Measurements from ENCODE around the gene IL12RB2. TPM values are rescaled to one million over a fixed set of nuclear protein-coding genes. Genes with fewer than 3 reads are reported as not detected.
"Not testable (repeated sequence)": the region's sequence is repeated elsewhere in the genome, so short reads cannot be mapped to it uniquely, and the experiment has no call there.

The IL12RB2 gene
- total RNA-seq, 2 donors from 2014 or later = 2.1 to 3.4 TPM

GRCh38 chr1:67401443-67401842 lies 93.8 kb downstream of the IL12RB2 start:
- Mint-ChIP-seq H3K27me3 (no peaks in the 10 kb centered on the region), H3K4me3 (no peak overlapping the region), H3K4me1 (peaks cover 7% of the 10 kb centered on the region), H3K36me3 (ENCODE audit: low read depth) (no peaks in the 10 kb centered on the region), H3K27ac (no peak overlapping the region)
- no peaks in the 10 kb centered on the region for H3K9me3 ChIP-seq (ENCODE audit: control insufficient read depth, low read length, poor library complexity, severe bottlenecking)
- DNase-seq (no peak), ATAC-seq (no peak)

GRCh38 chr1:67404212-67404620 lies 96.5 kb downstream of the IL12RB2 start:
- no peaks in the 10 kb centered on the region for H3K9me3 ChIP-seq (ENCODE audit: control insufficient read depth, low read length, poor library complexity, severe bottlenecking)
- Mint-ChIP-seq H3K27ac (no peak overlapping the region), H3K27me3 (no peaks in the 10 kb centered on the region), H3K4me3 (no peak overlapping the region), H3K4me1 (peaks cover 6% of the 10 kb centered on the region), H3K36me3 (ENCODE audit: low read depth) (no peaks in the 10 kb centered on the region)
- ATAC-seq (no peak), DNase-seq (no peak)

- H3K9me3 ChIP-seq (ENCODE audit: control insufficient read depth, low read length, poor library complexity, severe bottlenecking) = no peaks in the 10 kb centered on the region
- DNase-seq = no peak
- no peak overlapping the region for H3K4me3 Mint-ChIP-seq
- no peak for ATAC-seq
- no peaks in the 10 kb centered on the region for H3K27me3 Mint-ChIP-seq
- peaks cover 7% of the 10 kb centered on the region for H3K4me1 Mint-ChIP-seq
- H3K27ac Mint-ChIP-seq = peak overlapping the region; percentile 66
- H3K36me3 Mint-ChIP-seq (ENCODE audit: low read depth) = peaks cover 2% of the 10 kb centered on the region
These were observed 98.0 kb downstream of the IL12RB2 start for GRCh38 chr1:67405473-67406245.

- Mint-ChIP-seq H3K27ac (no peak overlapping the region), H3K4me1 (peaks cover 7% of the 10 kb centered on the region), H3K27me3 (no peaks in the 10 kb centered on the region), H3K36me3 (ENCODE audit: low read depth) (peaks cover 2% of the 10 kb centered on the region), H3K4me3 (no peak overlapping the region)
- no peaks in the 10 kb centered on the region for H3K9me3 ChIP-seq (ENCODE audit: control insufficient read depth, low read length, poor library complexity, severe bottlenecking)
- DNase-seq (no peak), ATAC-seq (no peak)
These were observed 99.8 kb downstream of the IL12RB2 start for GRCh38 chr1:67407498-67407897.

GRCh38 chr1:67408148-67408547 lies 100.5 kb downstream of the IL12RB2 start:
- no peaks in the 10 kb centered on the region for H3K9me3 ChIP-seq (ENCODE audit: control insufficient read depth, low read length, poor library complexity, severe bottlenecking)
- DNase-seq (no peak), ATAC-seq (no peak)
- Mint-ChIP-seq H3K27ac (no peak overlapping the region), H3K27me3 (no peaks in the 10 kb centered on the region), H3K4me3 (no peak overlapping the region), H3K4me1 (peaks cover 7% of the 10 kb centered on the region), H3K36me3 (ENCODE audit: low read depth) (peaks cover 2% of the 10 kb centered on the region)

- H3K9me3 ChIP-seq (ENCODE audit: control insufficient read depth, low read length, poor library complexity, severe bottlenecking); H3K27me3 Mint-ChIP-seq; DNase-seq; H3K4me3 Mint-ChIP-seq; H3K27ac Mint-ChIP-seq; ATAC-seq; H3K36me3 Mint-ChIP-seq (ENCODE audit: low read depth): not testable (repeated sequence)
- H3K4me1 Mint-ChIP-seq = peaks cover 14% of the 10 kb centered on the region
These were observed 105.4 kb downstream of the IL12RB2 start for GRCh38 chr1:67413101-67413500.

GRCh38 chr1:67414574-67414973 lies 106.9 kb downstream of the IL12RB2 start:
- no peak overlapping the region for H3K27ac Mint-ChIP-seq
- no peaks in the 10 kb centered on the region for H3K27me3 Mint-ChIP-seq
- H3K4me1 Mint-ChIP-seq = peaks cover 18% of the 10 kb centered on the region
- DNase-seq = no peak
- H3K9me3 ChIP-seq (ENCODE audit: control insufficient read depth, low read length, poor library complexity, severe bottlenecking) = no peaks in the 10 kb centered on the region
- peaks cover under 1% of the 10 kb centered on the region for H3K36me3 Mint-ChIP-seq (ENCODE audit: low read depth)
- ATAC-seq = no peak
- no peak overlapping the region for H3K4me3 Mint-ChIP-seq

- Mint-ChIP-seq H3K27me3 (no peaks in the 10 kb centered on the region), H3K4me1 (peaks cover 22% of the 10 kb centered on the region)
These were observed 107.4 kb downstream of the IL12RB2 start for GRCh38 chr1:67415041-67415440.

GRCh38 chr1:67417733-67418132 lies 110.1 kb downstream of the IL12RB2 start:
- H3K9me3 ChIP-seq (ENCODE audit: control insufficient read depth, low read length, poor library complexity, severe bottlenecking); H3K4me3 Mint-ChIP-seq; H3K36me3 Mint-ChIP-seq (ENCODE audit: low read depth); H3K27me3 Mint-ChIP-seq; DNase-seq; ATAC-seq: not testable (repeated sequence)
- H3K4me1 Mint-ChIP-seq = peaks cover 33% of the 10 kb centered on the region
- H3K27ac Mint-ChIP-seq = peak overlapping the region; percentile 14

More at GRCh38 chr1:67415041-67415440, 107.4 kb downstream of the IL12RB2 start:
- Mint-ChIP-seq H3K27ac (peak overlapping the region; percentile 67), H3K36me3 (ENCODE audit: low read depth) (peaks cover 2% of the 10 kb centered on the region), H3K4me3 (no peak overlapping the region)
- no peak for DNase-seq
- no peak for ATAC-seq
- no peaks in the 10 kb centered on the region for H3K9me3 ChIP-seq (ENCODE audit: control insufficient read depth, low read length, poor library complexity, severe bottlenecking)

GRCh38 chr1:67418839-67419586 lies 111.3 kb downstream of the IL12RB2 start:
- H3K27me3 Mint-ChIP-seq = no peaks in the 10 kb centered on the region
- DNase-seq (no peak), ATAC-seq (no peak)
- peaks cover 4% of the 10 kb centered on the region for H3K36me3 Mint-ChIP-seq (ENCODE audit: low read depth)
- H3K27ac Mint-ChIP-seq = peak overlapping the region; percentile 21
- H3K4me3 Mint-ChIP-seq = no peak overlapping the region
- H3K4me1 Mint-ChIP-seq = peaks cover 35% of the 10 kb centered on the region
- no peaks in the 10 kb centered on the region for H3K9me3 ChIP-seq (ENCODE audit: control insufficient read depth, low read length, poor library complexity, severe bottlenecking)

- peaks cover 8% of the 10 kb centered on the region for H3K36me3 Mint-ChIP-seq (ENCODE audit: low read depth)
These were observed 113.3 kb downstream of the IL12RB2 start for GRCh38 chr1:67420835-67421492.

GRCh38 chr1:67427465-67427864 lies 119.8 kb downstream of the IL12RB2 start:
- no peak for ATAC-seq
- Mint-ChIP-seq H3K4me3 (peak overlapping the region; percentile 100), H3K27ac (peak overlapping the region; percentile 100), H3K27me3 (no peaks in the 10 kb centered on the region), H3K36me3 (ENCODE audit: low read depth) (peaks cover 16% of the 10 kb centered on the region), H3K4me1 (peaks cover 45% of the 10 kb centered on the region)
- DNase-seq = no peak
- H3K9me3 ChIP-seq (ENCODE audit: control insufficient read depth, low read length, poor library complexity, severe bottlenecking) = no peaks in the 10 kb centered on the region

More at GRCh38 chr1:67420835-67421492, 113.3 kb downstream of the IL12RB2 start:
- H3K27ac Mint-ChIP-seq = peak overlapping the region; percentile 14
- DNase-seq = no peak
- H3K4me1 Mint-ChIP-seq = peaks cover 36% of the 10 kb centered on the region
- no peaks in the 10 kb centered on the region for H3K27me3 Mint-ChIP-seq
- no peak for ATAC-seq
- H3K9me3 ChIP-seq (ENCODE audit: control insufficient read depth, low read length, poor library complexity, severe bottlenecking) = no peaks in the 10 kb centered on the region
- no peak overlapping the region for H3K4me3 Mint-ChIP-seq

- H3K9me3 ChIP-seq (ENCODE audit: control insufficient read depth, low read length, poor library complexity, severe bottlenecking) = no peaks in the 10 kb centered on the region
- ATAC-seq = no peak
- Mint-ChIP-seq H3K4me1 (peaks cover 45% of the 10 kb centered on the region), H3K36me3 (ENCODE audit: low read depth) (peaks cover 16% of the 10 kb centered on the region), H3K27ac (peak overlapping the region; percentile 100), H3K27me3 (no peaks in the 10 kb centered on the region), H3K4me3 (peak overlapping the region; percentile 100)
- DNase-seq = no peak
These were observed 120.3 kb downstream of the IL12RB2 start for GRCh38 chr1:67427947-67428346.
